GM21360 (cell line): ENCODE measurements around the gene HCFC1.
"Not testable (repeated sequence)": the region's sequence is repeated elsewhere in the genome, so short reads cannot be mapped to it uniquely, and the experiment has no call there.

Experiments used
- ATAC-seq: cut with Tn5 transposase; IDR thresholded peaks from one replicate; pipeline ENCODE4 v1.9.1; 2021; ENCODE audit warnings: mild to moderate bottlenecking, moderate library complexity; ENCODE audit not compliant: unreplicated experiment

The HCFC1 gene

GRCh38 chrX:154010330-154011087 lies 38.9 kb upstream of the HCFC1 start:
- ATAC-seq: no peak

- no peak for ATAC-seq
These were observed 36.9 kb upstream of the HCFC1 start for GRCh38 chrX:154008521-154008920.

- ATAC-seq: no peak
These were observed 35.3 kb upstream of the HCFC1 start for GRCh38 chrX:154006947-154007346.

- no peak for ATAC-seq
These were observed 32.7 kb upstream of the HCFC1 start for GRCh38 chrX:154004315-154004714.

GRCh38 chrX:154002215-154002719 lies 30.6 kb upstream of the HCFC1 start:
- no peak for ATAC-seq

DNA sequence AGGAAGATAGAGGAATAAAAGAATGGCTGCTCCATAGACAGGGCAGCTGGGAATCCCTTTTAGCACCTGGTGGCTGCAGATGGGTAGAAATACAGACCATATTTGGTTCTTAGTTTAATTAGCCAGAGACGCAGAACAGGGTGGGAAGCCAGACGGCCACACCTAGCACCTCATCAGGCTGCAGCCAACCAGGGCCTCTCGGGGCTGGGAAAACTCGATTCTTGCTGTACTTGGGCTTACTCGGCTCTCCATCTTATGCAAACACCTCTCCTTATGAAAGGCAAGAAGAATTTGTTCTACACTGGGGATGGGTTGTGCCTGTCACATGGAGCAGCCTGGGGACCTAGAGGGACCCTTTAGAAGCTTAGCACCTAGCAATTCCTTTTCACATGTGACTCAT lies 28.4 kb upstream of the HCFC1 start:
- no peak for ATAC-seq

GRCh38 chrX:153999359-154000037 lies 27.9 kb upstream of the HCFC1 start:
- no peak for ATAC-seq

- ATAC-seq: no peak
These were observed 23.9 kb upstream of the HCFC1 start for GRCh38 chrX:153995504-153995903.

GRCh38 chrX:153994398-153994797 lies 22.8 kb upstream of the HCFC1 start:
- ATAC-seq: not testable (repeated sequence)

DNA sequence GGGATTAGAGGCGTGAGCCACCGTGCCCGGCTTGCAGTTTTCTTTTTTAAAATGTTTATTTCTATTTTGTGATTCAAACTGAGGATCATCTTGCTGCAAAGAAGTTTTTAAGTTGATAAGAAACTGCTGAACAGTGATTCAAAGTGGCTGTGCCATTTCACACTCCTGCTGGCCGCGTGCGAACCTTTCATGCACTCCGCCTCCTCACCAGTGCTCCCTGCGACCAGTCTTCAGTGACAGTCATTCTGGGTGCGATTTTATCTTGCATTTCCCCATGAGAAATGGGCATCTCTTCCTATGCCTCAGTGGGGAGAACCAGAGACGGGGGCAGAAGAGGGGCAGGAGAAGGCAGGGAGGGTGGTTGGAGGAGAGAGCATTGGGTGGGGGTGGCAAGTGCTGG lies 22.4 kb upstream of the HCFC1 start:
- ATAC-seq: no peak

GRCh38 chrX:153993079-153993478 lies 21.5 kb upstream of the HCFC1 start:
- no peak for ATAC-seq

DNA sequence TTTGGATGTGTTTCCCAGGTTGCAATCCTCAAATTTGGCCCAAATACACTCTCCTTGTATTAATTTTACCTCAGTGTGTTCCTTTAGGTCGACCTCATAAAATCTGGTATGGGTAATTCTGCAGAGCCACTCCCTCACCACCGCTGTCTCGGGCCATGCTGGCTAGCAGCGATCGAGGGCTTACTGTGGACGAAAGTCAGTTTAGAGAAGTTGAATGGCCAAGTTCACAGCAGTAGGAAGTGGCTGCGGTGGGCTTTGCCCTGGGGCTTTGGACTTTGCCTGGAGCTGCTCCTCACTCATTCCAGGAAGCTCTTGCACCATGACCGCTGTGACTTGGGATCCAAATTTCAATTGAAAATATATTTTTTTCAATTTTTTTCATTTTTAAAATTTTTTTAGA lies 20.6 kb upstream of the HCFC1 start:
- no peak for ATAC-seq

- ATAC-seq: no peak
These were observed 19.5 kb upstream of the HCFC1 start for GRCh38 chrX:153991013-153991580.

DNA sequence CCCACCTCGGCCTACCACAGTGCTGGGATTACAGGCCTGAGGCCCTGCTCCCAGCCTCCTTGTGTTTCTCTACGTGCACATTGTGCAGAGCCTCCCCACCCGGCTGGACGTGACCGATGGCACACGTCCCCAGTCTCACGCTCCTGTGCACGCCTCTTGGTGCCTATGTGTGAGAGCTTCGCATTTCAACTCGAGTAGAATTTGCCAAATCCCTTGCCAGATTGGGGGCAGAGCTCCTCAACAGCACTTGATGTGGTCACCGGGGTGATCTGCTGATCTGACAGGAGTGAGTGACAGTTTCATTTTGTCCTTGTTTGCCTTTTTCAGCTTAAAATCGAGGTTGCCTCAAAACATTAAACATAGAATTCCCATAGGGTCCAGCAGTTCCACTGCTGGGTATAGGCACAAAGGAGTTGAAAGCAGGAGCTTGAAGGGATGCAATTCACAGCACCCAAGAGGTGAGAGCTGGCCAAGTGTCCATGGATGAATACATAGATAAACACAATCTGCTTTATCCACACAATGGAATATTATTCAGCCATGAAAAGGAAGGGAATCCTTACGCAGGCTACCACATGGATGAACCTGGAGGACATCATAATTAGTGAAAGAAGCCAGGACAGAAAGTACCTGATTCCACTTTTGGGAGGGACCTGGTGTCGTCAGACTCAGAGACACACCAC lies 18.5 kb upstream of the HCFC1 start:
- no peak for ATAC-seq

DNA sequence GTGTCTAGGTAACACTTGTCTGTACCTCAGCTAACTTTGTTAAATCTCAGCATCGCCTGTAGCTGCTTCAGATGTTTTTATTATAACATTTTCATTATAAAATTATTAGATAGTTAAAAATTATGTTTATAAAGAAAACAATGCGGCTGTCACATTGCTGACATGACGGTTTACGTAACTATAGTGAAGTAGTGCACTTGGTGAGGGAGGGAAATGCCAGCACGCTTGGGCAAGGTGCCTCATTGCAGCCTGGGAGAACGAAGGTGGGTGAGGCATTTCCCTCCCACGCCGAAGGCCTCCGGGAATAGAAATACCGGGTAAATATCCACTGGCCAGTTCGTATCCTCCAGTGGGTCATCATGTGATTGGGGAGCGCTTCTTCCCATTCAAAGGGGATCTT lies 16.9 kb upstream of the HCFC1 start:
- no peak for ATAC-seq

GRCh38 chrX:153984351-153985178 lies 12.9 kb upstream of the HCFC1 start:
- no peak for ATAC-seq

DNA sequence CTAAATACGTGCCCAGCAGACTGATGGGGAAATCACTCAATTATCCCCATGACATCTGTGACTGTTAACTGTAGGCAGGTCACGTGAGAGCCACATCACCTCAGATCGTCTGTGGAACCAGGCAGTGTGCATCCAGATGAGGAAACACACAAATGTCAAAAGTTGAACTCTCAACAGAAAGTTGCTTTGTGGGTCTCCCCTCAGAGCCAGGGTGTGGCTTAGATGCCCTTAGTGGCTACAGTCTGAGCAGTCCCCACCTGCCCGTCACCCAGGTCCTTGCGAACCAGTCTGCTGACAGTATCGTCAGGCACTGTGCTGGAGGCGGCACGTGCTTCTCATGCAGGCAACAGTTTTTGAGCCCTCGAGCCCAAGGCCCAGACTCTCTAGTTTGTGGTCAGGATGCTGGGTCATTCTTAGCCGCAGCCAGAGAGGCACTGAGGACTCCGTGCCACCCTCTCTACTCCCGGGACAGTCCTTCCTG lies 11.7 kb upstream of the HCFC1 start:
- ATAC-seq: no peak

- ATAC-seq: no peak
These were observed 10.3 kb upstream of the HCFC1 start for GRCh38 chrX:153981771-153982533.

DNA sequence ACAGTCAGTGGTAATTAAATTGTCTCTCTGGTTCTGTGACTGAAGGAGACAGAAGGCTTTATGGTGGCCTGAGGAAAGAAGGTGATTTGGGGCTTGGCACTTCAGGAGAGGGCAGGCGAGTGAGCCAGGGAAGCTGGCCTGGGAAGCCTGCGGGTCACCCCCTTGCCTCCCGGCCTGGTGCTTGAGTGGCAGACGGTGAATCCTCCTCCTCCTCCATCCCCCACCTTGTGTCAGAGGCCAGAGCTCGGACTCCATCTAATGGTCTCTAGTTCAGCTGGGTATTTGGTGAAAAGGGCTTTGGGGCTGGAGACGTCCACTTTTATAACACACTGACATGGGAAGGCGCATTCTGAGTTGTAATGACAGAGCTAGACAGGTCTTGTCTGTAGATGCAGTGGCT lies 9.6 kb upstream of the HCFC1 start:
- ATAC-seq: no peak

DNA sequence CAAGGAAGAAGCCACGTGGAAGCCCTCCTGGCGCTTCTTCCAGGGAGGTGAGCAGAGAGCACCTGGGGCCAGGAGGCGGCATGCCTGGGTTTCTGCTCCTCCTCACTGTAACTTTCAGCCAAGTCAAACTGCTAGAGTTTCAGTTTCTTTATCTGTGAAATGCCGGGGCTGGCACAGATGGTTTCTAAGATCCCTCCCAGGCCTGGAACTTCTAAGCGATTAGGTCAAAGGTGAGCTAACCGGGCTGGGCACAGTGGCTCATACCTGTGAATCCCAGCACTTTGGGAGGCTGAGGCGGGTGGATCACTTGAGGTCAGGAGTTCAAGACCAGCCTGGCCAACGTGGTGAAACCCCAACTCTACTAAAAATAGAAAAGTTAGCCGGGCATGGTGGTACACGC lies 8.8 kb upstream of the HCFC1 start:
- not testable (repeated sequence) for ATAC-seq
